ENCODE measurements around the gene TOX2.

Gene TOX2

DNA sequence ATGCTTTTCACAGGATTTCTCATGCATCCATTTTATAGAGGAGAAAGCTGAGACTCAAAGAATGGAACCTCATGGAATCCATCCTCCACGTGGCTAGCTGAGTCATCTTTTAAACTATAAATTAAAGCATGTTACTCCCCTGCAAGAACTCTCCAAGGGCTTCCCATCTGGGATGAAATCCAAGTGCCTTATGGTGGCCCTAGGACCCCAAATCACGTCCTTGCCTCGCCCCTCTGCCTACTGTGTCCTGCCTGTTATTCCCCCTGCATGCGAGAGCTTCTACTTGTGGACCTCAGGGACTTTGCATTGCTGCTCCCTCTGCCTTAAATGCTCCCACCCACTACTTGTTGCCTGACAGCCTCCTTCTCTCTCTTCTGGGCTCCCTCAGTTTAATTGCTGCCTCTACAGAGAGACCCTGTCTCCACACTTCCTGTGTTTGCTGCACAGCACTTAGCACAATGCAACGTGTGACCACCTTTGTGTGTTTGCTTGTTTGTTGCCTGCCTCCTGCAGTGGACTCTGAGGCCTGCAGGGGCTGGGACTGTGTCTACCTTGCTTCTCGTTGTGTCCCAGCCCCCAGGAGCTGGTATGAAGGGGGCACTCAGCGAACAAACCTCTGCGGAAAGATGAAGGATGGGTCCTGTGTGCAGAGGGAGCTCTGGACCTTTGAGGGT is 39.4 kb downstream of the TOX2 start:
- Histone ChIP-seq H3K27me3 (ENCODE audit: control insufficient read depth, insufficient read depth, low read length) (no peaks in the 10 kb centered on the region), H3K36me3 (ENCODE audit: control insufficient read depth, low read depth, low read length) (no peaks in the 10 kb centered on the region), H3K4me1 (ENCODE audit: control insufficient read depth, low read depth, low read length) (no peaks in the 10 kb centered on the region), H3K4me3 (ENCODE audit: low read length) (no peak overlapping the region), H3K9me3 (ENCODE audit: control insufficient read depth, low read depth, low read length) (no peaks in the 10 kb centered on the region), H3K9ac (ENCODE audit: low read length) (no peak overlapping the region), H3K27ac (ENCODE audit: low read length) (no peak overlapping the region)

DNA sequence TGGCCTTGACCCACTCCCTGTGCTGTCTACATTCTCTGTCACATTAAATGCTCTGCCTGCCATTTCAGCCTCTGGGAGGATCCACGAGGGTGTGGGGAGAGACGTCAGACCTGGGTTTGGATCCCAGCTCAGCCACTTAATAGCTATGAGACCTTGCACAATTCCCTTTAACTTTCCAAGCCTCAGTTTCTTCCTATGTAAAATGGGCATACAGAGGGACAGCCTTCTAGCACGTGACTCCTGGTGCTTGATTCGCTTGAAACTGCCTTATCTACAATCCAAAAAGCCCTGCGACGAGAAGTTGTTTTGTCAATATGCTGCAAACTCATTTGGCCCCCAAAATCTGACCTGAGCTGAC is 40.0 kb downstream of the TOX2 start:
- no peaks in the 10 kb centered on the region for H3K36me3 ChIP-seq (ENCODE audit: control insufficient read depth, low read depth, low read length)
- H3K27me3 ChIP-seq (ENCODE audit: control insufficient read depth, insufficient read depth, low read length) = no peaks in the 10 kb centered on the region
- H3K4me1 ChIP-seq (ENCODE audit: control insufficient read depth, low read depth, low read length) = no peaks in the 10 kb centered on the region
- no peak overlapping the region for H3K9ac ChIP-seq (ENCODE audit: low read length)
- no peak overlapping the region for H3K27ac ChIP-seq (ENCODE audit: low read length)
- H3K4me3 ChIP-seq (ENCODE audit: low read length) = no peak overlapping the region
- H3K9me3 ChIP-seq (ENCODE audit: control insufficient read depth, low read depth, low read length) = no peaks in the 10 kb centered on the region

DNA sequence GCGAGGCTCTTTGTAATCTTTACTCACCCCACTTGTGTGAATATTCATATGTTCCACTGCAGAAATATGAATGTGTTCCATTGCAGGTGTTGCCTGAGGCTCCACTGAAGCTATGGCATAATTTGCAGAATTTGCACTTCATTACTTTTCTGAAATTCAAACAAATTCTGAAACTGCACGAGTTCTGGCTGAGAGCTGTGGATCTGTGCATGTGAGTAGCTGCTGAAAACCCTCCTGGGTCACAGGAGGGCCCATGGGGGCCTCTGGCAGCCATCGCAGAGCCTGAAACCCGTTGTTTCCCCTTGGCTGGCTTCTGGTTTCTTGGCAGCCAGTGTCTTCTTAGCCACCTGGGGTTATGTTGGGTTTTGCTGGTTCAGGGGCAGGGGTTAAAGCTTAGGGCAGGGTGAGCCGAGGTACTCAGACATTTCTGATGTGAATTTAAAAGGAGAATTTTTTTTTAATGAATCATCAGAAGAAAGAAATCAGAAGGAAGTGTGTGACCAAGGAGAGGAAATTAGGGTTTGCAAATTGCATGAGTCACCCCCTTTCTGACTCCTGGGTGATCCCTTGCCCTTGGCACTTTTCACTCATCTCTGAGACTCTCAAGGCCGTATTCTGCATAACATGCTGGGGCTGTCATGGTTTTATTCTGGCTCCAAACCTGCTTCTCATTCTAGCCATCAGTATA is 40.6 kb downstream of the TOX2 start:
- Histone ChIP-seq H3K27ac (ENCODE audit: low read length) (no peak overlapping the region), H3K36me3 (ENCODE audit: control insufficient read depth, low read depth, low read length) (no peaks in the 10 kb centered on the region), H3K27me3 (ENCODE audit: control insufficient read depth, insufficient read depth, low read length) (no peaks in the 10 kb centered on the region), H3K4me3 (ENCODE audit: low read length) (no peak overlapping the region), H3K9ac (ENCODE audit: low read length) (no peak overlapping the region), H3K9me3 (ENCODE audit: control insufficient read depth, low read depth, low read length) (no peaks in the 10 kb centered on the region), H3K4me1 (ENCODE audit: control insufficient read depth, low read depth, low read length) (no peaks in the 10 kb centered on the region)

DNA sequence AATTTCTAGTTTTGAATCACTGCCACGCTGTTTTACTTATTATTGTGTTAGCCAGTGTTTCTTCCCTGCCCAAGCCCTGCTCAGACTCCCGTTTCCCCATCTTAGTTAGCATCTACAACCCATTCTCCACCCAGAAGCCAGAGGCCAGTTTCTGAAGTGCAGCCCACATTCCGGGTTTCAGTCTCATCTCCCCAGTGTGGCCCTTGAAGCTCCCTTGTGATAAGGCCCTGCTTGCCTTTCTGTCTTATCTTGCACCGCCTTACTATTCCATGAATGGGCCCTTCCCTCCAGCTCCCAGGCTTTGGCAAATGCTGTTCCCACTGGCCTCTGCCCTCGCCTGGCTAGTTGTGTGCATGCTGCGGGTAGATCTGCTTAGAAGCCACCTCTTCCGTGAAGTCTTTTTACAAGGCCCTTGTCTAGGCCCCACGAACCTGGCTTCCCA is 41.1 kb downstream of the TOX2 start:
- Histone ChIP-seq H3K36me3 (ENCODE audit: control insufficient read depth, low read depth, low read length) (no peaks in the 10 kb centered on the region), H3K27ac (ENCODE audit: low read length) (no peak overlapping the region), H3K4me3 (ENCODE audit: low read length) (no peak overlapping the region), H3K9me3 (ENCODE audit: control insufficient read depth, low read depth, low read length) (no peaks in the 10 kb centered on the region), H3K4me1 (ENCODE audit: control insufficient read depth, low read depth, low read length) (no peaks in the 10 kb centered on the region), H3K9ac (ENCODE audit: low read length) (no peak overlapping the region), H3K27me3 (ENCODE audit: control insufficient read depth, insufficient read depth, low read length) (no peaks in the 10 kb centered on the region)

DNA sequence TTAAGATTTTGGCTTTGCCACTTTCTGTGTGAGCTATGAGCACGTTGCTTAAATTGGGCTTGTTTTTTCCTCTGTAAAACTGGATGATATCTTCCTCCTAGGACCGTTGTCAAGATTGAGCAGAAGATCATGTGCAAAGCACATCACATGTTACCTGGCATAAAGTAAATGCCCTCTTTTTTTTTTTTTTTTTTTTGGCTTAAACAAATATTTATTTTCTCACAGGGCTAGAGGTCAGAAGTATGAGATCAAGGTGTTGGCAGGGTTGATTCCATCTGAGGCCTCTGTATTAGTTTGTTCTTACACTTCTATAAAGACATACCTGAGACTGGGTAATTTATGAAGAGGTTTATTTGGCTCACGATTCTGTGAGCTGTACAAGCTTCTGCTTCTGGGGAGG is 42.7 kb downstream of the TOX2 start:
- H3K27ac ChIP-seq (ENCODE audit: low read length) = no peak overlapping the region
- H3K4me1 ChIP-seq (ENCODE audit: control insufficient read depth, low read depth, low read length) = no peaks in the 10 kb centered on the region
- H3K27me3 ChIP-seq (ENCODE audit: control insufficient read depth, insufficient read depth, low read length) = no peaks in the 10 kb centered on the region
- no peaks in the 10 kb centered on the region for H3K36me3 ChIP-seq (ENCODE audit: control insufficient read depth, low read depth, low read length)
- H3K9me3 ChIP-seq (ENCODE audit: control insufficient read depth, low read depth, low read length) = no peaks in the 10 kb centered on the region
- no peak overlapping the region for H3K9ac ChIP-seq (ENCODE audit: low read length)
- no peak overlapping the region for H3K4me3 ChIP-seq (ENCODE audit: low read length)

DNA sequence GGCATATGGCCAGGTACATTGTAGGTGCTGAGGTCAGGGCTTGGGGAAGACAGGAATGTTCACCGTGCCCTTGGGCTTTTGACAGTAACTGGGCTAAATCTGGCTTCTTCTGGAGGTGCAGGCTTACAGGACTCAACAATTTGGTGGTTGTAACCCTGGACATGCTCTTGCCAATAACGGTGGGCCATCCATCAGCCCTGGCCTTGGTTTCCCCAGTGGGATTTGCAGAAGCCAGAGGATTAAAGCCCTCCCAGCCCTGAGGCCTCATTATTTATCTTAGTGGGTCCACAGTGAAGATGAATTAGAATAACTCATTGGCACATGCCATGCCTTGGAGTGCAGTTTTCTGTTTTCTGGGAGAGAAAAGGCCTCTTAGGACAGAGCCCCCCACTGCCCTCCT is 44.0 kb downstream of the TOX2 start:
- H3K4me1 ChIP-seq (ENCODE audit: control insufficient read depth, low read depth, low read length) = no peaks in the 10 kb centered on the region
- H3K9ac ChIP-seq (ENCODE audit: low read length) = no peak overlapping the region

DNA sequence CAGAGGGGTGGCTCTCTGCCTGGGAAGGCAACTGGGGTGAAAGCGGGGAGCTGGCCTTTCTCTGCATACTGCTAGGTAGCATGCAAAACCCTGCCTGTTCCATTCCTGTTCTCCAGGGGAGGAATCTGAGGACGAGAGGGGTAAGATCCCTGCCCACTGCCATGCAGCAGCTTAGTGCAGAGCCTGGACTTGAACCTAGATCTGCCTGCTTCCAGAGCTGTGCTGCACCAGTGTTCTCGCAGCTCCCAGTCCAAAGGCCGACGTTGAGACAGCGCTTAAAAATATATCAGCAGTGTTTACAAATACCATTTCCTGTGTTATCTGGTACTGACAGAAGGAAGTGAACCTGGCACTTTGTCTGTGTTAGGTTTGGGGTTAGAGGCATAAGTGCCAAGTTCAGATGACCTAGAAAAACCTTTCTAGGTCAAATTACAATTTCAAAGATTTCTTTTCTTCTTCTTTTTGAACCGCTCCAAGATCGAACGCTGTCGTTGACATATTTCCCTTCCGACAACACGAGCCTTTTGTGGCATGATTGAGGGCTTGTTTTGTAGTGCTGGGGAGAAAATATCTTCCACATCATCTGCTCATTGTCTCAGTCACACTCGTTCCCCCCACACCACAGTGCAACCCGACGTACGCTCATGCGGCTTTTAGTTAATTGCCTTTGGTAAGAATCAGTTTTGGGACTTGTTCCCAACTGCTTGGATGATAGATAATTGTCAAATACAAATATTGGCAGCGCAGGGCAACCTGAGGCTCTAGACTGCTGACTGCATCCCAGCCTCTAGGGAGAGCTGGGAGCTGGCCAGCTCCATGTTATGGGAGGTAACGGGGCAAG is 44.6 kb downstream of the TOX2 start:
- no peak overlapping the region for H3K9ac ChIP-seq (ENCODE audit: low read length)
- H3K4me3 ChIP-seq (ENCODE audit: low read length) = no peak overlapping the region
- H3K27ac ChIP-seq (ENCODE audit: low read length) = no peak overlapping the region
- no peaks in the 10 kb centered on the region for H3K9me3 ChIP-seq (ENCODE audit: control insufficient read depth, low read depth, low read length)
- no peaks in the 10 kb centered on the region for H3K4me1 ChIP-seq (ENCODE audit: control insufficient read depth, low read depth, low read length)
- H3K36me3 ChIP-seq (ENCODE audit: control insufficient read depth, low read depth, low read length) = no peaks in the 10 kb centered on the region
- no peaks in the 10 kb centered on the region for H3K27me3 ChIP-seq (ENCODE audit: control insufficient read depth, insufficient read depth, low read length)

More for the DNA sequence above, 44.0 kb downstream of the TOX2 start:
- Histone ChIP-seq H3K27me3 (ENCODE audit: control insufficient read depth, insufficient read depth, low read length) (no peaks in the 10 kb centered on the region), H3K4me3 (ENCODE audit: low read length) (no peak overlapping the region), H3K9me3 (ENCODE audit: control insufficient read depth, low read depth, low read length) (no peaks in the 10 kb centered on the region), H3K36me3 (ENCODE audit: control insufficient read depth, low read depth, low read length) (no peaks in the 10 kb centered on the region), H3K27ac (ENCODE audit: low read length) (no peak overlapping the region)

DNA sequence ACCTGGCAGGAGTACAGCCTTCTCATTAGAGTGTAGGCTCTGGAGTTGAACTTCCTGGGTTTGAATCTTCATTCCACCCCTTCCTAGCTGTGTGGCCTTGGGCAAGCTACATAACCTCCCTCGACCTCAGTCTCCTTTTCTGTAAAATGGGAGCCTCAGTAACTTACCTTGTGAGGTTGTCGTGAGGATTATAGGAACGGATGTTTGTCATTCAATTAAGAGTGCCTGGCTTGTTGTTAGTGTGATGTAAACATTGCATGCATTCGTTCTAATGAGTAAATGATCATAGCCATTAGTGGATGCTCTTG is 45.2 kb downstream of the TOX2 start:
- no peak overlapping the region for H3K27ac ChIP-seq (ENCODE audit: low read length)
- H3K36me3 ChIP-seq (ENCODE audit: control insufficient read depth, low read depth, low read length) = no peaks in the 10 kb centered on the region
- H3K9ac ChIP-seq (ENCODE audit: low read length) = no peak overlapping the region
- H3K27me3 ChIP-seq (ENCODE audit: control insufficient read depth, insufficient read depth, low read length) = no peaks in the 10 kb centered on the region
- H3K4me1 ChIP-seq (ENCODE audit: control insufficient read depth, low read depth, low read length) = no peaks in the 10 kb centered on the region
- H3K4me3 ChIP-seq (ENCODE audit: low read length) = no peak overlapping the region
- H3K9me3 ChIP-seq (ENCODE audit: control insufficient read depth, low read depth, low read length) = no peaks in the 10 kb centered on the region

DNA sequence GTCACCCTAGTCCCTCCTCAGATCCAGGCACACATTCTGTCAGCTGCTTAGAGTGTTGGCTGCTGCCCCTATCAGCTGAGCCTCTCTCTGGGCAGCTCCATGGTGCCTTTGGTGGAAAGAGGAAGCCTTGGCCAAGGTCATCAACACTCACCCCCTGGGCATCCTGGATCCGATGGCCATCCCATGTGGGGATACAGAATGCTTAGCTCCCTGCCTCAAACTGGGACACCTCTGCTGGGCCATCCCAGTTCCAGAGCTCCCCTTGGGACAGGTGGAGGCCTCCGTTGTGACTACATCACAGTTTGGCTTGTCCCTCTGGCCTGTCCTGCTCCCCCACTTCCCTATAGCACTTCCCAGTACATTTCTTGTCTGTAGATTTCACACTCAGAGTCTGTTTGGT is 45.6 kb downstream of the TOX2 start:
- no peaks in the 10 kb centered on the region for H3K4me1 ChIP-seq (ENCODE audit: control insufficient read depth, low read depth, low read length)
- H3K27ac ChIP-seq (ENCODE audit: low read length) = no peak overlapping the region

DNA sequence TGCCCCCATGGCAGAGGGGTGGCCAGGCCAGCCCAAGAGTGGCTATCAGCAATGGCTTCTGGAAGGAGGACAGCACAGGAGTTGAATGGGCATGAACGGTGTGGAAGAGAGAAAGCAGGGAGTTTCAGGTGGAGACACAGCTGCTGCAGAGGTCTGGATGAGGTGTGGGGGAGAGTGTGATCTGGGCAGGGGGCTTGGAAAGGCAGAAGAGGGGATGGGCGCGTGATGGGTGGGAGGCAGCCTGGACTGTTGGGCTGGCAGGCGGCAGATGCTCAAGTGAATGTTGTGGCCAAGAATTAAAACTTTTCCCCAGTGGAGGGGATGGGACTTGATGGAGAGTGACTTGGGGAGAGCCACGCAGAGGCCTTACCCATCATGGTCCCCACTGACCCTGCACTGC is 46.5 kb downstream of the TOX2 start:
- H3K9ac ChIP-seq (ENCODE audit: low read length) = no peak overlapping the region
- H3K36me3 ChIP-seq (ENCODE audit: control insufficient read depth, low read depth, low read length) = no peaks in the 10 kb centered on the region
- no peak overlapping the region for H3K27ac ChIP-seq (ENCODE audit: low read length)
- no peaks in the 10 kb centered on the region for H3K4me1 ChIP-seq (ENCODE audit: control insufficient read depth, low read depth, low read length)
- H3K4me3 ChIP-seq (ENCODE audit: low read length) = no peak overlapping the region
- no peaks in the 10 kb centered on the region for H3K9me3 ChIP-seq (ENCODE audit: control insufficient read depth, low read depth, low read length)
- no peaks in the 10 kb centered on the region for H3K27me3 ChIP-seq (ENCODE audit: control insufficient read depth, insufficient read depth, low read length)

More for the DNA sequence above, 45.6 kb downstream of the TOX2 start:
- no peak overlapping the region for H3K4me3 ChIP-seq (ENCODE audit: low read length)
- no peaks in the 10 kb centered on the region for H3K36me3 ChIP-seq (ENCODE audit: control insufficient read depth, low read depth, low read length)
- no peak overlapping the region for H3K9ac ChIP-seq (ENCODE audit: low read length)
- no peaks in the 10 kb centered on the region for H3K9me3 ChIP-seq (ENCODE audit: control insufficient read depth, low read depth, low read length)
- H3K27me3 ChIP-seq (ENCODE audit: control insufficient read depth, insufficient read depth, low read length) = no peaks in the 10 kb centered on the region

DNA sequence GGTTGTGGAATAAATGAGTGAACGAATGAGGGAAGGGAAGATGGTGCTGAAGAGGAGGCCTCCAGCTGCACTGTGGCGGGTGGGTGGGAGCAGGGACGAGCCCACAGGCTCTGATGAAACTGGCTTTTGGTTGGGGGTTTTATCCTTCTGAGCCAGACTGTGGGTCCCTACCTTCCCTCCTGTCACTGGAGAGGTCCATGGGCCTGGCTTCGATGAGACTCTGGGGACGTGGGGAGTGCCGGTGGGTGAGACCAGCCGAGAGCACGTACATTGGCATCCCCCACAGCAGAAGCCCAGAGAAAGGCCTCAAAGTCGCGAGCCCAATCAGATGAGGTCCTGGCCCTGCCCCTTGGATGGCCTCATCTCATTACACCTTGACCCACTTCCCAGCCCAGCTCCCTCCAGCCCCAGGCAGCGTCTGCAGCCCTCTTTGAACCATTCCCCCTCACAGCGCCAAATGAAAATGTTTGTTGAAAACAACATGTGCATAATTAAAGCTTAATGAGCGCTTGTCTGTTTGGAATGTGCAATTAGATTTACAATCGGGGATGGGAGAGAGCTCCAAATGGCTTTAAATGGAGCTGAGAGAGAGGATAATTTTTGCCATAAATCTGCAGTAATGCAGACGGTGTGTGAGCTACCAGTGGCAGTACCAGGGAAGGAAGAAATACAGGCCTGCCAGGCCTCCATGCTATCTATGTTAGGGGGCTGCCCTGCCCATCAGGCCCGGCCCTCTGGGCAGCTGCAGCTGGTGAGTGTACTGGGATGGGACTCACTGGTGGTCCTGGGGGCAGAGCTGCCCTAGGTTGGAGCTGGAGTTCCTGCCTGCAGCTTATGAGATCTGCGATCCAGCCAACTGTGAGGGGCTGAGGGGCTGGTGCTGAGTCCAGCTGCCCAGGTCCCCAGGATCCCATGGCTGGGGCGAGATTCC is 47.2 kb downstream of the TOX2 start:
- no peaks in the 10 kb centered on the region for H3K4me1 ChIP-seq (ENCODE audit: control insufficient read depth, low read depth, low read length)
- H3K27me3 ChIP-seq (ENCODE audit: control insufficient read depth, insufficient read depth, low read length) = no peaks in the 10 kb centered on the region
- H3K27ac ChIP-seq (ENCODE audit: low read length) = no peak overlapping the region
- H3K9ac ChIP-seq (ENCODE audit: low read length) = no peak overlapping the region
- no peak overlapping the region for H3K4me3 ChIP-seq (ENCODE audit: low read length)
- H3K9me3 ChIP-seq (ENCODE audit: control insufficient read depth, low read depth, low read length) = no peaks in the 10 kb centered on the region
- H3K36me3 ChIP-seq (ENCODE audit: control insufficient read depth, low read depth, low read length) = no peaks in the 10 kb centered on the region

All from iPS-18a (cell line).